HG03025 (cell line): ENCODE measurements around the gene ZBTB24.

ENCODE experiments used
- ATAC-seq: cut with Tn5 transposase; IDR thresholded peaks from one replicate; pipeline ENCODE4 v1.9.1; 2021; ENCODE audit warnings: mild to moderate bottlenecking, moderate library complexity; ENCODE audit not compliant: unreplicated experiment, low FRiP score

ZBTB24 gene

DNA sequence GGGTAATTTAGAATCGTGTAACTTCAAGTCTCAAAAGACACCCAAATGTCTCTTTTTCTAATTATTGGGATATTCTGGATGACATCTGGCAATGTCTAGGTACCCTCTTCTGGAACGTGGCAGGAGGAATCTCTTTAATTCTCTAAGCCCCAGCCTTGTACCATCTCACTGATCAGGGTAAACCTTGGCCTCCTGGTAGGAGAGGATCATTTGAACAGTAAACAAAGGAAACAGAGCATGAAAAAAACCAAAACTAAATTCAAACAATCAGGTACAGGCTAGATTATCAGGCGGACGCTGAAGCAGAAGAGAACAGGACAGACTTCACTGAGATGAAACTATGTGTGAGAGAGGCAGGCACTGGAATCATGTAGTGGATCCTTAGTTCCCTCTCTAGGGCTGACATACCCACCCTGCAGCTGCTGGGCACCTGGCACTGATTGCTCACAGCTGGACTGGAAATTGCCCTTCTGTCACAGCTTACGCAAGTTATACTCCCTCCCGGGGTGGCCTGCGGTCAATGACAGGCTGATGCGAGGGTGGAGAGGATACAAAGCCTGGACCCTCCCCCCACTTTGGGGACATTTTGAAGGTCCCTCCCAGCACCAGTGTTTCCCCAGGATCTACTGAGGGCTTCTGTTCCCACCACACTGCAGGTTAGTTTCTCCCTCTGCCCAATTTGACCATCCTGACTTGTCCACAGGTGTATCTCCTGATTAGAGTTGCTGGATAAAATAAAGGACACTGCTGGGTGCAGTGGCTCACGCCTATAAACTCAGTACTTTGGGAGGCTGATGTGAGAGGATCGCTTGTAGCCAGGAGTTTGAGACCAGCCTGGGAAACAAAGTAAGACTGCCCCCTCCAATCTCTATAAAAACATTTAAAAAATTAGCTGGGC, 20.6 kb upstream of the ZBTB24 start:
- ATAC-seq: no peak

DNA sequence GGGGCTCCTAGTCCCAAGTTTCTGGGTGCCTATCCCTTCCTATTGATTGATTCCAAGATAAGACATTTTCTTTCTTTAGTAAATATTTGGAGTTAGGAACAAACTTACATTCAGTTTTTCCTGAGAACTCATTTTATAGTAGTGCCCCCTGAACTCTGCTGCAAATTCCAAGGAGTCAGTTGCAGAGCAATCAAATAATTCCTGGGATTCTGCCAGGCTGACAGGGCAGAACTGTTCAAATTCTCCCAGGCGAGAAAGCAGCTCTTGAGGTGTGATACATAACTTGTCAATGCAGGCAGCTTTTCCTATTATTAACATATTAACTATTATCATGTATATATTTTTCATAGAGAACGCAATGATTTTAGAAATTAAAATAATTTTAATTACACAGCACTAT, 15.9 kb upstream of the ZBTB24 start:
- no peak for ATAC-seq

- no peak for ATAC-seq
Measured at GRCh38 chr6:109498052-109498451, 15.0 kb upstream of the ZBTB24 start.

GRCh38 chr6:109496036-109496772, 13.2 kb upstream of the ZBTB24 start:
- no peak for ATAC-seq

GRCh38 chr6:109493865-109494264, 10.8 kb upstream of the ZBTB24 start:
- ATAC-seq: no peak

- ATAC-seq: no peak
Measured at GRCh38 chr6:109491207-109491938, 8.4 kb upstream of the ZBTB24 start.

- no peak for ATAC-seq
Measured at GRCh38 chr6:109490713-109491112, 7.7 kb upstream of the ZBTB24 start.

DNA sequence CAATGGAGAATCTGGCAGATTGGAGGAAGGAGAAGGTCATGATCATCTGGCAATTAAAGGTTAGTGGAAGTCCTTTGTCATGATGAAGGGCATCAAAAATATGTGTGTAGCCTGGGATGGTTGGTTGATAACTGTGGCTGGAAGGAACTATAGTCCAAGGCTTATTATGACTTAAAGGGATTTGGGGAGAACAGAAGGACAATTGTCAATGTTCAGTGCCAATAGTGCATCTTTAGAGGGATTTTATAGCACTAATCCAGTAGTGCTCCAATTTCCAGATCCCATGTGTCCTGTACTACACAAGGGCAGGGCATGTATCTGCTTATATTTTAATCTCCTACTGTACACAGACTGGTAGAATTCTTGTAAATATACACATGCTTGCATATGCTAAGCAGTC, 5.0 kb upstream of the ZBTB24 start:
- no peak for ATAC-seq

GRCh38 chr6:109486068-109486467, 3.0 kb upstream of the ZBTB24 start:
- ATAC-seq: no peak

DNA sequence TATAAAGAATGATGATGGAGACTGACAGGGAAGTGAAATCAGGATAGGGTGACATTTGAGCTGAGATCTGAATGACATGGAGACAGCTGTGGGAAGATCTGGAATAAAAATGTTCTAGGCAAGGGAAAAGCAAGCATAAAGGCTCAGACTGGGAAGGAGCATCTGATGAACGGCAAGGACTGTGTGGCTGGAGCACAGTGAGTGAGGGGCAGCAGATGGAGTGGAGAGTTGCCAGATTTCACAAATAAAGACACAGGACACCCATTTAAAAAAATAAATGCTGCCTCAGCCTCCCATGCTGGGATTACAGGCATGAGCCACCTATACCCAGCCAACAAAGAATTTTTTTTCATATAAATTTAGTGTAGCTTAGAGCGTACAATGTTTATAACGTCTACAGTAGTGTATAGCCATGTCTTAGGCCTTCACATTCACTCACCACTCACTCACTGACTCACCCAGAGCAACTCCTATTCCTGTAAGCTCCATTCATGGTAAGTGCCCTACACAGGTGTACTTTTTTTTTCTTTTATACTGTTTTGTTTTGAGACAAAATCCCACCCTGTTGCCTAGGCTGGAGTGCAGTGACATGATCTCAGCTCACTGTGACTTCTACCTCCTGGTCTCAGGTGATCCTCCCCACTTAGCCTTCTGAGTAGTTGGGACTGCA, 2.4 kb upstream of the ZBTB24 start:
- no peak for ATAC-seq

DNA sequence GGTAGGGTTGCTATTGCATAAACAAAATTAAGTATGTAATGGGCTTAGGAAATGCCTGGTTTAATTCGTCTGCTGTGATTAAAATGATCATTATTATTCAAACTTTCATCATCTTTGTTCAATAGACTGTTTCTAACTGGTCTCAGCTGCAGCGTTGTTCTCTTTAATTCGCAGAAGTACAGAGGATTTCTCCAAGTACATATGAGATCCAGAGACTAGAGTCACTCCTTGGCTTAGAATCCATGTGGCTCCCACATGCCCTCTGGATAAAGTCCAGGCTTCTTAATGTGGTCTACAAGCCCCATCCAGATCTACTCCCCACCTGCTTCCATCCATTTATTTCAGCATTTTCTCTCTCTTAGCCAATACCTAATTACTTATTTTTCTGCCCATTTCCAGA, 1.1 kb upstream of the ZBTB24 start:
- no peak for ATAC-seq

GRCh38 chr6:109483735-109484057, 677 bp upstream of the ZBTB24 start:
- ATAC-seq: no peak

DNA sequence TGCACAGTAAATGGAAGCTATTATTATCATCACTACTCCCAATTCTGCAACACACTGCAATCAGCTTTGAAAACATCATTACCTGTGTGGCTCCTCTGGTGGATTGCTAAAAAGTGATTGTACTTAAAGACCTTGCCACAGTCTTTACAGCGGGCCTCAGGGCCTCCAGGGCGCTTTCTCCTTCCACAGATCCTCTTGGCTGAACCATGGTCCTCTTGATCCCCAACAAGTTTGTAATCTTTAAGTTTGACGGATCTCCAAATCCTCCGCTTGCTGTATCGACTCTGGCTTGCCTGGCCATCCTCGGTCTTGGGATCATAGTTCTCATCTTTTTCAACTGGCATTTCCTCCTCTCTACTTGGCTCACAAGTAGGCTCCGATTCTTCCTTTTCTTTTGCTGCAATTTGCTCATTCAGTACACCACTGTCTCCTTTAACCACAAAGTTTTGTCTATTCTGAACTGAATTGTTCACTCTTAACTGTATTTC, 2.0 kb downstream of the ZBTB24 start:
- no peak for ATAC-seq

- no peak for ATAC-seq
Measured at GRCh38 chr6:109478841-109479624, 4.0 kb downstream of the ZBTB24 start.

GRCh38 chr6:109478222-109478805, 4.7 kb downstream of the ZBTB24 start:
- no peak for ATAC-seq

DNA sequence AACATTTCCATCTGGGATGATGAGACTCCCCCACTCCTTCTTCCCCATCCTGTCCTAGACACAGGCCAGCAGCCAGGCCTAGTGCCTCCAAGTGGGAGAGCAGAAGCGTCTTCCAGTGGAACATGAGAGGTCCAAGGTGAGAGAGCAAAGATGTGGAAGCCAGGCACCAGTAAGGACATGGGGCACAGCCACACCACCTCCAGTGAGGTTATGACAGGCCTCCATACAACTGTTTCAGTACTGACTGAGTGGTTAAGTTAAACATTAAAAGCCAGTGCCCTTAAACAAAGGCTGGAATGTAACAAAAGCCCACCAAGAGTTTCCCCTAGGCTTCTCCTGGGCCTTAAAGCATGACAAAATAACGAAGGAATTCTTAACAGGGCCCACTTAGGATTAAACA, 5.3 kb downstream of the ZBTB24 start:
- no peak for ATAC-seq

DNA sequence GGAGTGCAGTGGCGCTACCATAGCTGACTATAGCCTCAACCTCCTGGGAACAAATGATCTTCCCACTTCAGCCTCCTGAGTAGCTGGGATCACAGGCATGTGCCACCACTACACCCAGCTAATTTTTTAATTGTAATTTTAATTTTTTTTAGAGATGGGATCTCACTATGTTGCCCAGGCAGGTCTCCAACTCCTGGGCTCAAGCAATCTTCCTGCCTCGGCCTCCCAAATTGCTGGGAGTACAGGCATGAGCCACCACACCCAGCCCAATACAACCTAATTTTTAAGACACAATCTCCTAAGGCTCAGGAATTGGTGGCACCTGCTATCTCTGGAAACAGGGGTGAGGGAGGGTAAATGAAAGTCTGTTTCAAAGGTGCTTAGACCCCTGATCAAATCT, 5.8 kb downstream of the ZBTB24 start:
- ATAC-seq: no peak

- no peak for ATAC-seq
Measured at GRCh38 chr6:109475625-109476024, 7.4 kb downstream of the ZBTB24 start.

DNA sequence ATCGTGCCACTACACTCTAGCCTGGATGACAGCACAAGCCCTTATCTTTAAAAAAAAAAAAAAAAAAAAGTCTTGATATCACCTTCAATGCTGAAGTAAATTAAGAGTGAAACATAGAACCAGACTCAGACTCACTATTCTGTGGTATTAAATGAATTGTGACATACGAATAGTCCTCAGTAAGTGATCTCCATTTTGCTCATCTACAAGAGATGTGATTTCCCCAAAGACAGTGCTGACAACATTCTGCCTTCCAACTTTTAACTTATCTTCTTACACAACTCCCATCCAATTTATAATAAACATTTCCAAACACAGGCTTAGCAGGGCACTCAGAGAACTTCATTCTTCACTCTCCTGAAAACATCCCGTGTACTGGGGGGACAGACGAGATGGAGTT, 8.0 kb downstream of the ZBTB24 start:
- ATAC-seq: no peak
